Right atrium auricular region (tissue), 2 donors: Measurements from ENCODE around the gene NEK6. TPM values are rescaled to one million over a fixed set of nuclear protein-coding genes. Genes with fewer than 3 reads are reported as not detected.

ENCODE experiments used
- DNase-seq: peaks from one replicate; pipeline ENCODE4 v3.0.0-alpha.2; 2019; ENCODE audit warnings: low spot score
- H3K27ac ChIP-seq, 2 donors: fragments of 200-600 bp; sonication (generic); 1 replicate in 1 of 2; 2 replicates in 1 of 2; pipeline ENCODE4 v1.5.1; 2016 to 2019
- H3K27me3 ChIP-seq, 2 donors: fragments of 200-600 bp; sonication (generic); one replicate each; pipeline versions ENCODE4 v1.5.1 to v1.6.0; 2017 to 2019
- H3K36me3 ChIP-seq: fragments of 200-600 bp; sonication (generic); one replicate; pipeline ENCODE4 v1.5.1; 2016
- H3K4me1 ChIP-seq, 2 donors: fragments of 200-600 bp; sonication (generic); one replicate each; pipeline versions ENCODE4 v1.5.1 to v1.6.0; 2017 to 2019
- H3K4me3 ChIP-seq, 2 donors: fragments of 200-600 bp; sonication (generic); 1 replicate in 1 of 2; 2 replicates in 1 of 2; pipeline ENCODE4 v1.5.1; 2017 to 2019; ENCODE audit warnings: mild to moderate bottlenecking in 1 of 2, moderate library complexity in 1 of 2
- H3K9me3 ChIP-seq, 2 donors: fragments of 200-600 bp; sonication (generic); one replicate each; pipeline ENCODE4 v1.5.1; 2019
- CTCF ChIP-seq, 2 donors: fragments of 200-600 bp; sonication (generic); IDR thresholded peaks; one replicate each; pipeline ENCODE4 v1.5.1; 2019; ENCODE audit warnings: antibody characterized with exemption in 2 of 2
- total RNA-seq, 2 donors: library from RNA; depleted of rRNA; stranded (reverse); fragments of >200 nt; gene quantifications; one replicate each; pipeline ENCODE4 v1.1.0, GENCODE V29; 2016

NEK6 gene
- total RNA-seq, 2 donors from 2014 or later, result 9.2 to 9.7 TPM

GRCh38 chr9:124394167-124394566 lies 136.4 kb downstream of the NEK6 start:
- Histone ChIP-seq H3K4me3 (no peak overlapping the region), H3K36me3 (no peaks in the 10 kb centered on the region), H3K4me1 (peaks cover 0 to 41% of the 10 kb centered on the region in 2 donors), H3K27me3 (no peaks in the 10 kb centered on the region), H3K9me3 (no peaks in the 10 kb centered on the region), H3K27ac (no peak overlapping the region)
- no peak for TF ChIP-seq CTCF (IDR thresholded peaks at IDR 0.05)
- no peak for DNase-seq

GRCh38 chr9:124394596-124394995 lies 136.8 kb downstream of the NEK6 start:
- no peaks in the 10 kb centered on the region for H3K9me3 ChIP-seq
- no peaks in the 10 kb centered on the region for H3K36me3 ChIP-seq
- no peak overlapping the region for H3K4me3 ChIP-seq
- TF ChIP-seq CTCF (IDR thresholded peaks at IDR 0.05), result no peak
- H3K27ac ChIP-seq, result no peak overlapping the region
- peaks cover 0 to 41% of the 10 kb centered on the region in 2 donors for H3K4me1 ChIP-seq
- H3K27me3 ChIP-seq, result no peaks in the 10 kb centered on the region
- no peak for DNase-seq

GRCh38 chr9:124395826-124396225 lies 138.1 kb downstream of the NEK6 start:
- Histone ChIP-seq H3K27me3 (no peaks in the 10 kb centered on the region), H3K36me3 (no peaks in the 10 kb centered on the region), H3K27ac (no peak overlapping the region), H3K4me1 (peaks cover 0 to 43% of the 10 kb centered on the region in 2 donors), H3K4me3 (no peak overlapping the region), H3K9me3 (no peaks in the 10 kb centered on the region)
- no peak for TF ChIP-seq CTCF (IDR thresholded peaks at IDR 0.05)
- no peak for DNase-seq

- Histone ChIP-seq H3K27me3 (no peaks in the 10 kb centered on the region), H3K4me1 (peaks cover 0 to 21% of the 10 kb centered on the region in 2 donors), H3K9me3 (no peaks in the 10 kb centered on the region), H3K4me3 (no peak overlapping the region), H3K27ac (no peak overlapping the region), H3K36me3 (peaks cover 3% of the 10 kb centered on the region)
- no peak for TF ChIP-seq CTCF (IDR thresholded peaks at IDR 0.05)
- DNase-seq, result no peak
Observed at GRCh38 chr9:124398191-124398935, 140.6 kb downstream of the NEK6 start.

- TF ChIP-seq CTCF (IDR thresholded peaks at IDR 0.05), result no peak
- Histone ChIP-seq H3K4me3 (no peak overlapping the region), H3K4me1 (peaks cover 0 to 21% of the 10 kb centered on the region in 2 donors), H3K36me3 (peaks cover 14% of the 10 kb centered on the region), H3K27ac (peak overlapping the region; percentile 18 to 40), H3K27me3 (no peaks in the 10 kb centered on the region), H3K9me3 (no peaks in the 10 kb centered on the region)
- no peak for DNase-seq
Observed at GRCh38 chr9:124399323-124399967, 141.7 kb downstream of the NEK6 start.
